Peyer's patch (tissue), 4 donors: ENCODE data around the gene SPOCD1. TPM values are rescaled to one million over a fixed set of nuclear protein-coding genes. Genes with fewer than 3 reads are reported as not detected.

Experiments
- DNase-seq, 3 donors: peaks; one replicate each; pipeline ENCODE4 v3.0.0-alpha.2; 2017 to 2019
- H3K27ac ChIP-seq, 4 donors: fragments of 200-600 bp; sonication (generic); one replicate each; pipeline ENCODE4 v1.5.1; 2016 to 2019
- H3K27me3 ChIP-seq, 2 donors: fragments of 200-600 bp; sonication (generic); one replicate each; pipeline ENCODE4 v1.5.1; 2019
- H3K36me3 ChIP-seq, 3 donors: fragments of 200-600 bp; sonication (generic); one replicate each; pipeline ENCODE4 v1.5.1; 2016 to 2019
- H3K4me1 ChIP-seq, 4 donors: fragments of 200-600 bp; sonication (generic); one replicate each; pipeline ENCODE4 v1.5.1; 2016 to 2019
- H3K4me3 ChIP-seq, 4 donors: fragments of 200-600 bp; sonication (generic); 1 replicate in 3 of 4; 2 replicates in 1 of 4; pipeline ENCODE4 v1.5.1; 2016 to 2019; ENCODE audit warnings: mild to moderate bottlenecking in 1 of 4
- H3K9me3 ChIP-seq, 4 donors: fragments of 200-600 bp; sonication (generic); one replicate each; pipeline ENCODE4 v1.5.1; 2016 to 2019; ENCODE audit warnings: mild to moderate bottlenecking in 1 of 4
- POLR2A ChIP-seq, 2 donors: fragments of 450-650 bp; IDR thresholded peaks; one replicate each; pipeline ENCODE4 v1.5.1; 2017; ENCODE audit warnings: antibody characterized with exemption in 2 of 2, mild to moderate bottlenecking in 2 of 2, moderate library complexity in 2 of 2
- total RNA-seq, 4 donors: library from RNA; depleted of rRNA; stranded (reverse); fragments of >200 nt; gene quantifications; one replicate each; pipeline ENCODE4 v1.1.0, GENCODE V29; 2016
- TF ChIP-seq, protein P1 (sequence below), 6 experiments: fragments of 450-650 bp in 4 of 6; fragments of 200-600 bp in 2 of 6; sonication (generic) in 1 of 6; IDR thresholded peaks; one replicate each; pipeline ENCODE4 v1.5.1; 2017 to 2019; ENCODE audit warnings: antibody characterized with exemption in 6 of 6, mild to moderate bottlenecking in 3 of 6, moderate library complexity in 1 of 6

SPOCD1 gene
- total RNA-seq, 4 donors from 2014 or later = 0.80 to 3.3 TPM; not detected in 2

- Histone ChIP-seq H3K36me3 (no peaks in the 10 kb centered on the region), H3K9me3 (no peaks in the 10 kb centered on the region), H3K4me3 (no peak overlapping the region), H3K27ac (peak overlapping the region in 1 of 4 donors; percentile 76), H3K4me1 (peaks cover 0 to 26% (median 4%) of the 10 kb centered on the region in 4 donors), H3K27me3 (no peaks in the 10 kb centered on the region)
- DNase-seq = peak in 2 of 3 donors; percentile 77 to 90
- TF ChIP-seq POLR2A (IDR thresholded peaks at IDR 0.05) = peak in 1 of 2 donors; percentile 30
- TF ChIP-seq, protein P1, sequence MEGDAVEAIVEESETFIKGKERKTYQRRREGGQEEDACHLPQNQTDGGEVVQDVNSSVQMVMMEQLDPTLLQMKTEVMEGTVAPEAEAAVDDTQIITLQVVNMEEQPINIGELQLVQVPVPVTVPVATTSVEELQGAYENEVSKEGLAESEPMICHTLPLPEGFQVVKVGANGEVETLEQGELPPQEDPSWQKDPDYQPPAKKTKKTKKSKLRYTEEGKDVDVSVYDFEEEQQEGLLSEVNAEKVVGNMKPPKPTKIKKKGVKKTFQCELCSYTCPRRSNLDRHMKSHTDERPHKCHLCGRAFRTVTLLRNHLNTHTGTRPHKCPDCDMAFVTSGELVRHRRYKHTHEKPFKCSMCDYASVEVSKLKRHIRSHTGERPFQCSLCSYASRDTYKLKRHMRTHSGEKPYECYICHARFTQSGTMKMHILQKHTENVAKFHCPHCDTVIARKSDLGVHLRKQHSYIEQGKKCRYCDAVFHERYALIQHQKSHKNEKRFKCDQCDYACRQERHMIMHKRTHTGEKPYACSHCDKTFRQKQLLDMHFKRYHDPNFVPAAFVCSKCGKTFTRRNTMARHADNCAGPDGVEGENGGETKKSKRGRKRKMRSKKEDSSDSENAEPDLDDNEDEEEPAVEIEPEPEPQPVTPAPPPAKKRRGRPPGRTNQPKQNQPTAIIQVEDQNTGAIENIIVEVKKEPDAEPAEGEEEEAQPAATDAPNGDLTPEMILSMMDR (IDR thresholded peaks at IDR 0.05) = no peak
Measured at GRCh38 chr1:31753707-31754349, 62.0 kb downstream of the SPOCD1 start.

DNA sequence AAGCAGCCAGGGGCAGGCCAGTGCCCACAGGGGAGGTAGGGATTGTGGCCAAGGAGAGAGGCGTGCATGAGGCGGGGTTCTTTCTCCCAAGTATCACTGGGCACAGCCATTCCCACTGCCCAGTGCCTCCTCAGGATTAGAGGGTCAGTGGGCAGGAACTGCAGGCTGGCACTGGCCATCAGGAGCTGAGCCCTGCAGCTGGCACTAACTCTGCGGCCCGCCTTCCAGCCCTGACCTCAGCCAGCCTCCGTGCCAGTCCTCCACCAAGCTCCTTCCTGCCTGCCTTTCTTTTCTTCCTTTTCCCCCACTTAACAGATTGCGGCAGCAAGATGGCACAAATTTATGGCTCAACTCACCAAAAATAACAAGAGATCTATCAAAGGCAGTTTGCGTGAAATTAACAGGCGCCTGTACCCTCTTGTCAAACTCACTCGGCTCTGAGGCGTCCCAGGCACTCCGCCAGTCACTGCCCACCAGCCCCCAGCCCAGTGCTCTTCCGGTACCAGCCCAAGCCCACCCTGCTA, 62.8 kb downstream of the SPOCD1 start:
- Histone ChIP-seq H3K4me1 (peaks cover 0 to 26% (median 4%) of the 10 kb centered on the region in 4 donors), H3K9me3 (no peaks in the 10 kb centered on the region), H3K36me3 (no peaks in the 10 kb centered on the region), H3K27me3 (no peaks in the 10 kb centered on the region), H3K4me3 (no peak overlapping the region), H3K27ac (peak overlapping the region in 1 of 4 donors; percentile 76)
- no peak for TF ChIP-seq POLR2A (IDR thresholded peaks at IDR 0.05)
- TF ChIP-seq, protein P1 (IDR thresholded peaks at IDR 0.05) = no peak
- no peak for DNase-seq

DNA sequence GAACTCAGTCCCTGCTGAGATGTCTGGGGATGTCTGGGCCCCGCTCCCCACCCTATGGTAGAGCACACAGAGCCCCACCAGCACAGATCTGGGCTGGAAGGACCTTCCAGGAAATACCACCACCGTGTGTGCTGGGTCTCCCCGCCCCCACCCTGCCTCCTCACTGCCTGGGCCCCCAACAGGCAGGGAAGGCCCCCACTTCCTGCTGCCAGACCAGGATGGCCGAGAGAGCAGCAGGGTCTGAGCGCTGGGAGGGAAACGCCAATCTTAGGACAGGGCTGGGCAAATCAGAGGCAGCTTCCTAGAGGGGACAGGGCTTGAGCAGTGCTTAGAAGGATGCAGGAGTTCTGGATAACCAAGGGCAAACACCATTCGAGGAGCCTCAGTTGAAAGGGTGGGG, 63.6 kb downstream of the SPOCD1 start:
- Histone ChIP-seq H3K4me3 (no peak overlapping the region), H3K36me3 (no peaks in the 10 kb centered on the region), H3K27me3 (no peaks in the 10 kb centered on the region), H3K4me1 (peaks cover 0 to 26% (median 4%) of the 10 kb centered on the region in 4 donors), H3K27ac (no peak overlapping the region), H3K9me3 (no peaks in the 10 kb centered on the region)
- TF ChIP-seq, protein P1 (IDR thresholded peaks at IDR 0.05) = no peak
- TF ChIP-seq POLR2A (IDR thresholded peaks at IDR 0.05) = no peak
- DNase-seq = no peak

DNA sequence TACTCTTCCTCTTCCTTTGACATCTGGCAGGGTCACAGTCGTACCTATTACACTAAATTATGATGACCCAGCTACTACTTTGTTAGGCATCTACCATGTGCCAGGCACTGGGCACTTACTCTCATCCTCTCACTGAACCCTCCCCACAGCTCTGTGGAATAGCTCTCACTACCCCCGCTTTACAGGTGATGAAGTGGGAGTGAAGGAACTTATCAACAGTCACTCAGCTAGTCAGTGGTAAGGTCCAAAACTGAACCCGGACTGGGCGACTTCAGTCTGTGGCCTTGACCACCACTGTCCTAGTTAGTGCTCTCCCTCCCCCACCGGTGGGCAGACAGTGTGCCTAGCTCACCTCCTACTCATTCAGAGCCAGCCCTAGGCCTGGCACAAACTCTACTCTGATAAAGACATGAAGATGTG, 64.0 kb downstream of the SPOCD1 start:
- peaks cover 0 to 26% (median 4%) of the 10 kb centered on the region in 4 donors for H3K4me1 ChIP-seq
- TF ChIP-seq, protein P1 (IDR thresholded peaks at IDR 0.05) = no peak
- TF ChIP-seq POLR2A (IDR thresholded peaks at IDR 0.05) = no peak
- DNase-seq = no peak
- H3K27ac ChIP-seq = no peak overlapping the region
- H3K27me3 ChIP-seq = no peaks in the 10 kb centered on the region
- no peaks in the 10 kb centered on the region for H3K36me3 ChIP-seq
- H3K9me3 ChIP-seq = no peaks in the 10 kb centered on the region
- no peak overlapping the region for H3K4me3 ChIP-seq

- DNase-seq = peak in 1 of 3 donors; percentile 65
- no peaks in the 10 kb centered on the region for H3K36me3 ChIP-seq
- H3K4me3 ChIP-seq = no peak overlapping the region
- no peak overlapping the region for H3K27ac ChIP-seq
- H3K9me3 ChIP-seq = no peaks in the 10 kb centered on the region
- H3K4me1 ChIP-seq = peaks cover 0 to 28% (median 4%) of the 10 kb centered on the region in 4 donors
- H3K27me3 ChIP-seq = no peaks in the 10 kb centered on the region
- TF ChIP-seq POLR2A (IDR thresholded peaks at IDR 0.05) = no peak
- TF ChIP-seq, protein P1 (IDR thresholded peaks at IDR 0.05) = no peak
Measured at GRCh38 chr1:31750858-31751510, 64.8 kb downstream of the SPOCD1 start.
